LNCAP (cell line): ENCODE results near the gene TEX13C.

ENCODE experiments used
- CTCF ChIP-seq: fragments of 450-650 bp; IDR thresholded peaks from 2 replicates; pipeline ENCODE4 v1.5.1; 2017; ENCODE audit warnings: mild to moderate bottlenecking

The TEX13C gene

GRCh38 chrX:125295337-125295736, 24.3 kb upstream of the TEX13C start:
- TF ChIP-seq CTCF: no peak

- TF ChIP-seq CTCF: no peak
Measured at GRCh38 chrX:125298871-125299270, 20.8 kb upstream of the TEX13C start.

GRCh38 chrX:125306335-125306866, 13.3 kb upstream of the TEX13C start:
- TF ChIP-seq CTCF: no peak

- no peak for TF ChIP-seq CTCF
Measured at GRCh38 chrX:125308653-125309052, 11.0 kb upstream of the TEX13C start.

GRCh38 chrX:125322431-125322830, 2.8 kb downstream of the TEX13C start:
- no peak for TF ChIP-seq CTCF

- no peak for TF ChIP-seq CTCF
Measured at GRCh38 chrX:125326599-125326998, 6.9 kb downstream of the TEX13C start.

GRCh38 chrX:125327891-125328290, 8.2 kb downstream of the TEX13C start:
- TF ChIP-seq CTCF: no peak

GRCh38 chrX:125333583-125333982, 13.9 kb downstream of the TEX13C start:
- no peak for TF ChIP-seq CTCF
